Measurements from ENCODE around the gene BMF. TPM values are rescaled to one million over a fixed set of nuclear protein-coding genes. Genes with fewer than 3 reads are reported as not detected.

The BMF gene
- total and polyA plus RNA-seq, 3 donors from 2014 or later, result 4.9 to 7.7 (median 6.9) TPM

DNA sequence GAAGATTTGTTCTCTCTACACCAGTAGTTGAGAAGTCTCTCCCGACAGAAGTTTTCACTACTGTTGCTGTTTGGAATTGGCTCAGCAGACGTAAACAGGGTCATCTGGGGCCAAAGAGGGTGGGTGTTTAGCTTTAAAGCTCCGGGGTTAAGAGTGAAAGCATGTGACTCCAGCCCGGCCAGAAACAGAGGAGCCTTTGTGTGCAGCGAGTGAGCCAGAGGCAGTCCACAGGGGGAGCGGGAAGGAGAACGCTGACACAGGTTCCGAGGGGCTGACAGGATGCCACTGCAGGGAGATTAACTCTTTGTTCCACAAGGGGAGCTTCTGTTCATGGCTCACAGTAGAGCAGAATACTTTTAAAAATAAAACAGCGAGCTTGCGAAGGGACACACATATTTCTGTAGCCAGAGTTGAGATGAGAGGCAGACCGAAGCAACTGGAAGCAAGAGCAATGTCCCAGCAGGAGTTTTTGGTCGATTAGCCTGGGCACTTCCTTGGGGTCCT, 26.9 kb downstream of the BMF start:
- Histone ChIP-seq H3K4me1 (peaks cover 18% of the 10 kb centered on the region), H3K9me3 (no peaks in the 10 kb centered on the region)
- intact Hi-C loops (cut with DNase I; ENCODE audit: low total_unique reads), result no loop called here

DNA sequence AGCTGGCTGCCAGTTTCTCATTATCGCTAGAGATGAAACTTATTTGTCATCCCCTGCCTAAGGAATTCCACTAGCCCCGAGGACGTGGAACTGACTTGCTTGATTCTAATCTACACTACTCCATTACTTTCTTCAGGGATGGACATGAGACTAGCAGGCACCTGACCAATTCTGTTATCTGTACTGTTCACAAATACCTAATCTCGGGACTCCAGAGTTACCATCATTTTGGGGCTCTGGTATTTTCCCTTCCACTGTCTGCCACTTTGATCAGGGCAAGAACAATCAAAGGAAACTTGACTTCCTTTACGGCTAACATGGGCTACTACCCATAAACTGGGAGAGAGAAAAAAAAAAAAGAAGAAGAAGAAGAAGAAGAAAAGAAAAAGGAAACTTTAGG, 27.8 kb downstream of the BMF start:
- 43 to 48% methylated on average over 5 of the region's 5 CpGs for WGBS, 2 donors
- TF ChIP-seq, protein P1, sequence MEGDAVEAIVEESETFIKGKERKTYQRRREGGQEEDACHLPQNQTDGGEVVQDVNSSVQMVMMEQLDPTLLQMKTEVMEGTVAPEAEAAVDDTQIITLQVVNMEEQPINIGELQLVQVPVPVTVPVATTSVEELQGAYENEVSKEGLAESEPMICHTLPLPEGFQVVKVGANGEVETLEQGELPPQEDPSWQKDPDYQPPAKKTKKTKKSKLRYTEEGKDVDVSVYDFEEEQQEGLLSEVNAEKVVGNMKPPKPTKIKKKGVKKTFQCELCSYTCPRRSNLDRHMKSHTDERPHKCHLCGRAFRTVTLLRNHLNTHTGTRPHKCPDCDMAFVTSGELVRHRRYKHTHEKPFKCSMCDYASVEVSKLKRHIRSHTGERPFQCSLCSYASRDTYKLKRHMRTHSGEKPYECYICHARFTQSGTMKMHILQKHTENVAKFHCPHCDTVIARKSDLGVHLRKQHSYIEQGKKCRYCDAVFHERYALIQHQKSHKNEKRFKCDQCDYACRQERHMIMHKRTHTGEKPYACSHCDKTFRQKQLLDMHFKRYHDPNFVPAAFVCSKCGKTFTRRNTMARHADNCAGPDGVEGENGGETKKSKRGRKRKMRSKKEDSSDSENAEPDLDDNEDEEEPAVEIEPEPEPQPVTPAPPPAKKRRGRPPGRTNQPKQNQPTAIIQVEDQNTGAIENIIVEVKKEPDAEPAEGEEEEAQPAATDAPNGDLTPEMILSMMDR (IDR thresholded peaks at IDR 0.05), result no peak
- peak overlapping the region in 1 of 2 donors; percentile 37 for H3K4me3 ChIP-seq

More for the DNA sequence above, 26.9 kb downstream of the BMF start:
- Histone ChIP-seq H3K27ac (peak overlapping the region; percentile 81 to 89), H3K36me3 (ENCODE audit: low read depth, missing control alignments) (no peaks in the 10 kb centered on the region), H3K27me3 (no peaks in the 10 kb centered on the region), H3K4me3 (peak overlapping the region; percentile 1 to 37)
- WGBS, 2 donors, result 21 to 38% methylated on average over 12 of the region's 12 CpGs
- TF ChIP-seq, protein P1 (IDR thresholded peaks at IDR 0.05), result peak in 1 of 3 experiments; percentile 3
- TF ChIP-seq POLR2A (IDR thresholded peaks at IDR 0.05), result no peak
- peak; percentile 94 for DNase-seq

DNA sequence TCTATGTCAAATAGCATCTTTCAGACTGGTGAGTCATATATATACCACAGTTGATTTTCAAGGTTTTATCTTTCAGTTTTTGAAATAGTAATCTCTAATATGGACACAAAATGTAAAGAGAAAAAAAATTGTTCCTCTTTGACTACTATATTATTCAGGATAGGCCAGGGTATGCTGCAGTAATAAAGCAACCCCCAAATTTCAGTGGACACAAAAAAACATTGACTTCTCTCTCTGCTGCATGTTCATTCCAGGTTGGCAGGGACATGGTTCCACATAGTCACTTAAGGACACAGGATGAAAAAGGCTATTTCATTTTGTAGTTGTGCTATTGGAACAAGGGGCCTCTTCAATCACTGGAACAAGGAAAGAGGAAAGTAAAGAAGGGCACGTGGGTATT, 28.6 kb downstream of the BMF start:
- Histone ChIP-seq H3K27me3 (no peaks in the 10 kb centered on the region), H3K4me1 (peaks cover 15% of the 10 kb centered on the region), H3K27ac (peak overlapping the region; percentile 81 to 89), H3K4me3 (no peak overlapping the region), H3K9me3 (no peaks in the 10 kb centered on the region), H3K36me3 (ENCODE audit: low read depth, missing control alignments) (no peaks in the 10 kb centered on the region)
- TF ChIP-seq, protein P1 (IDR thresholded peaks at IDR 0.05), result no peak
- TF ChIP-seq POLR2A (IDR thresholded peaks at IDR 0.05), result no peak
- intact Hi-C loops (cut with DNase I; ENCODE audit: low total_unique reads), result no loop called here
- WGBS, 2 donors, result 59 to 77% methylated on average over 1 of the region's 1 CpG
- no peak for DNase-seq

More for the DNA sequence above, 27.8 kb downstream of the BMF start:
- DNase-seq, result no peak
- Histone ChIP-seq H3K27me3 (no peaks in the 10 kb centered on the region), H3K36me3 (ENCODE audit: low read depth, missing control alignments) (no peaks in the 10 kb centered on the region), H3K27ac (peak overlapping the region; percentile 81 to 89), H3K9me3 (no peaks in the 10 kb centered on the region), H3K4me1 (peaks cover 18% of the 10 kb centered on the region)
- intact Hi-C loops (cut with DNase I; ENCODE audit: low total_unique reads), result no loop called here

DNA sequence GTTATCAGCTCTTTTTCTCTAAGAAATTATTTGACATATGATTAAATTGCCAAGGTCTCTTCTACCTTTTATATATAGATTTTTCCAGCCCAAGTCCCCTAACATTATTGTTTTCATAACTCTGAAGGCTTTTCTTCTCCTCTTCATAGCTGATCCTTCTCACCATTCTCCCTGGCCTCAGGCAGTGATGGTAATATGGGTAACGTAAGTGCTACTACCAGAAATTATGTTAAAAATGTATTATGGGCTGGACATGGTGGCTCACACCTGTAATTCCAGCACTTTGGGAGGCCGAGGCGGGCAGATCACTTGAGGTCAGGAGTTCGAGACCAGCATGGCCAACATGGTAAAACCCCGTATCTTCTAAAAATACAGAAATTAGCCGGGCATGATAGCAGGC, 29.2 kb downstream of the BMF start:
- peaks cover 15% of the 10 kb centered on the region for H3K4me1 ChIP-seq
- H3K36me3 ChIP-seq (ENCODE audit: low read depth, missing control alignments), result no peaks in the 10 kb centered on the region
- intact Hi-C loops (cut with DNase I; ENCODE audit: low total_unique reads), result no loop called here
- TF ChIP-seq, protein P1 (IDR thresholded peaks at IDR 0.05), result no peak
- no peaks in the 10 kb centered on the region for H3K9me3 ChIP-seq
- H3K27ac ChIP-seq, result no peak overlapping the region
- WGBS, 2 donors, result 93 to 95% methylated on average over 6 of the region's 6 CpGs
- H3K4me3 ChIP-seq, result no peak overlapping the region
- no peak for DNase-seq
- H3K27me3 ChIP-seq, result no peaks in the 10 kb centered on the region

All from testis (tissue), 3 donors.